ENCODE data around the gene N4BP2L2. TPM values are rescaled to one million over a fixed set of nuclear protein-coding genes. Genes with fewer than 3 reads are reported as not detected.

Gene N4BP2L2
- total RNA-seq, 1 donor, result 183 TPM

DNA sequence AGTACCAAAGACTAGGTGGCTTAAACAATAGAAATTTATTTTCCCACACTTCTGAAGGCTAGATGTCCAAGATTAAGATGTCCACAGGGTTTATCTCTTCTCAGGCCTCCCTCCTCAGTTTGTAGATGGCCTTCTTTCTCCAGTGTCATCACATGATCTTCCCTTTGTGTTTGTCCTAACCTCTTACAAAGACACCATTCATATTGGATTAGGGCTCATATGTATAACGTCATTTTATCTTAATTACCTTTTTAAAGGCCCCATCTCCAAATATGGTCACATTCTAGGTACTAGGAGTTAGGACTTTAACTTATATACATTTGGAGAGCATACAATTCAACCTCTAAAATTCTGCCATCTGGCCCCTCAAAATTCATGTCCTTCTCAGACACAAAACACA is 34.3 kb downstream of the N4BP2L2 start:
- Histone ChIP-seq H3K79me2 (ENCODE audit: insufficient read depth, low read length) (no peaks in the 10 kb centered on the region), H3K27me3 (ENCODE audit: insufficient read depth, low read length) (no peaks in the 10 kb centered on the region), H3K36me3 (ENCODE audit: insufficient read depth, low read length) (peaks cover 3% of the 10 kb centered on the region), H3K9me3 (ENCODE audit: low read depth, low read length) (no peaks in the 10 kb centered on the region), H4K20me1 (ENCODE audit: insufficient read depth, low read length) (no peaks in the 10 kb centered on the region), H3K4me2 (ENCODE audit: insufficient read depth, low read length) (no peak overlapping the region), H3K4me3 (ENCODE audit: insufficient read depth, low read length) (no peak overlapping the region), H3K4me1 (ENCODE audit: insufficient read depth, low read length) (no peaks in the 10 kb centered on the region), H2AFZ (ENCODE audit: low read length) (no peak overlapping the region), H3K27ac (ENCODE audit: low read depth, low read length) (no peak overlapping the region)
- TF ChIP-seq, protein P1, sequence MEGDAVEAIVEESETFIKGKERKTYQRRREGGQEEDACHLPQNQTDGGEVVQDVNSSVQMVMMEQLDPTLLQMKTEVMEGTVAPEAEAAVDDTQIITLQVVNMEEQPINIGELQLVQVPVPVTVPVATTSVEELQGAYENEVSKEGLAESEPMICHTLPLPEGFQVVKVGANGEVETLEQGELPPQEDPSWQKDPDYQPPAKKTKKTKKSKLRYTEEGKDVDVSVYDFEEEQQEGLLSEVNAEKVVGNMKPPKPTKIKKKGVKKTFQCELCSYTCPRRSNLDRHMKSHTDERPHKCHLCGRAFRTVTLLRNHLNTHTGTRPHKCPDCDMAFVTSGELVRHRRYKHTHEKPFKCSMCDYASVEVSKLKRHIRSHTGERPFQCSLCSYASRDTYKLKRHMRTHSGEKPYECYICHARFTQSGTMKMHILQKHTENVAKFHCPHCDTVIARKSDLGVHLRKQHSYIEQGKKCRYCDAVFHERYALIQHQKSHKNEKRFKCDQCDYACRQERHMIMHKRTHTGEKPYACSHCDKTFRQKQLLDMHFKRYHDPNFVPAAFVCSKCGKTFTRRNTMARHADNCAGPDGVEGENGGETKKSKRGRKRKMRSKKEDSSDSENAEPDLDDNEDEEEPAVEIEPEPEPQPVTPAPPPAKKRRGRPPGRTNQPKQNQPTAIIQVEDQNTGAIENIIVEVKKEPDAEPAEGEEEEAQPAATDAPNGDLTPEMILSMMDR (IDR thresholded peaks at IDR 0.05; ENCODE audit: extremely low read depth, low read depth, low read length), result no peak
- no peak for DNase-seq (ENCODE audit: insufficient read length, low spot score, missing footprints)

GRCh38 chr13:32503727-32504126 is 34.9 kb downstream of the N4BP2L2 start:
- Histone ChIP-seq H3K4me2 (ENCODE audit: insufficient read depth, low read length) (no peak overlapping the region), H4K20me1 (ENCODE audit: insufficient read depth, low read length) (no peaks in the 10 kb centered on the region), H3K4me1 (ENCODE audit: insufficient read depth, low read length) (no peaks in the 10 kb centered on the region), H3K36me3 (ENCODE audit: insufficient read depth, low read length) (peaks cover 3% of the 10 kb centered on the region), H2AFZ (ENCODE audit: low read length) (no peak overlapping the region), H3K4me3 (ENCODE audit: insufficient read depth, low read length) (no peak overlapping the region), H3K9me3 (ENCODE audit: low read depth, low read length) (no peaks in the 10 kb centered on the region), H3K79me2 (ENCODE audit: insufficient read depth, low read length) (no peaks in the 10 kb centered on the region), H3K27me3 (ENCODE audit: insufficient read depth, low read length) (no peaks in the 10 kb centered on the region), H3K27ac (ENCODE audit: low read depth, low read length) (no peak overlapping the region)
- TF ChIP-seq, protein P1 (IDR thresholded peaks at IDR 0.05; ENCODE audit: extremely low read depth, low read depth, low read length), result no peak
- DNase-seq (ENCODE audit: insufficient read length, low spot score, missing footprints), result no peak

GRCh38 chr13:32501064-32501463 is 37.5 kb downstream of the N4BP2L2 start:
- TF ChIP-seq, protein P1 (IDR thresholded peaks at IDR 0.05; ENCODE audit: extremely low read depth, low read depth, low read length), result no peak
- no peaks in the 10 kb centered on the region for H3K79me2 ChIP-seq (ENCODE audit: insufficient read depth, low read length)
- DNase-seq (ENCODE audit: insufficient read length, low spot score, missing footprints), result no peak
- H3K9me3 ChIP-seq (ENCODE audit: low read depth, low read length), result no peaks in the 10 kb centered on the region
- peaks cover 2% of the 10 kb centered on the region for H3K4me1 ChIP-seq (ENCODE audit: insufficient read depth, low read length)
- H3K36me3 ChIP-seq (ENCODE audit: insufficient read depth, low read length), result no peaks in the 10 kb centered on the region
- H3K27me3 ChIP-seq (ENCODE audit: insufficient read depth, low read length), result no peaks in the 10 kb centered on the region
- H2AFZ ChIP-seq (ENCODE audit: low read length), result no peak overlapping the region
- H3K4me2 ChIP-seq (ENCODE audit: insufficient read depth, low read length), result no peak overlapping the region
- H4K20me1 ChIP-seq (ENCODE audit: insufficient read depth, low read length), result no peaks in the 10 kb centered on the region
- no peak overlapping the region for H3K4me3 ChIP-seq (ENCODE audit: insufficient read depth, low read length)
- no peak overlapping the region for H3K27ac ChIP-seq (ENCODE audit: low read depth, low read length)

- no peak overlapping the region for H2AFZ ChIP-seq (ENCODE audit: low read length)
- H3K9me3 ChIP-seq (ENCODE audit: low read depth, low read length), result no peaks in the 10 kb centered on the region
- no peak overlapping the region for H3K27ac ChIP-seq (ENCODE audit: low read depth, low read length)
- no peaks in the 10 kb centered on the region for H4K20me1 ChIP-seq (ENCODE audit: insufficient read depth, low read length)
- TF ChIP-seq, protein P1 (IDR thresholded peaks at IDR 0.05; ENCODE audit: extremely low read depth, low read depth, low read length), result no peak
- H3K36me3 ChIP-seq (ENCODE audit: insufficient read depth, low read length), result no peaks in the 10 kb centered on the region
- DNase-seq (ENCODE audit: insufficient read length, low spot score, missing footprints), result peak; percentile 29
- H3K4me2 ChIP-seq (ENCODE audit: insufficient read depth, low read length), result no peak overlapping the region
- no peaks in the 10 kb centered on the region for H3K27me3 ChIP-seq (ENCODE audit: insufficient read depth, low read length)
- H3K4me3 ChIP-seq (ENCODE audit: insufficient read depth, low read length), result no peak overlapping the region
- H3K4me1 ChIP-seq (ENCODE audit: insufficient read depth, low read length), result peaks cover 2% of the 10 kb centered on the region
- no peaks in the 10 kb centered on the region for H3K79me2 ChIP-seq (ENCODE audit: insufficient read depth, low read length)
These were observed 38.9 kb downstream of the N4BP2L2 start for GRCh38 chr13:32499538-32500210.
